Activated CD8-positive, alpha-beta memory T cell treated with anti-CD3 and anti-CD28 coated beads for 36 hours (primary cell): ENCODE measurements around the gene TRIM37. TPM values are rescaled to one million over a fixed set of nuclear protein-coding genes. Genes with fewer than 3 reads are reported as not detected.

Experiments used
- CTCF ChIA-PET: fragments of 350-600 bp; sonication (Branson Sonifier 250); formaldehyde crosslinking; loops from one replicate; lab custom pipeline; 2021; ENCODE audit warnings: antibody characterized with exemption; lab: Charles Lee
- POLR2A ChIA-PET: fragments of 350-600 bp; sonication (Branson Sonifier 250); formaldehyde crosslinking; loops from one replicate; lab custom pipeline; 2021; ENCODE audit warnings: antibody characterized with exemption; lab: Charles Lee
- total RNA-seq, 2 experiments: library from RNA; stranded (reverse); gene quantifications; one replicate each; pipeline ENCODE4 v1.2.3, GENCODE V29; 2021

TRIM37 gene
- total RNA-seq, 2 experiments from 2014 or later: 26.5 to 28.6 TPM

DNA sequence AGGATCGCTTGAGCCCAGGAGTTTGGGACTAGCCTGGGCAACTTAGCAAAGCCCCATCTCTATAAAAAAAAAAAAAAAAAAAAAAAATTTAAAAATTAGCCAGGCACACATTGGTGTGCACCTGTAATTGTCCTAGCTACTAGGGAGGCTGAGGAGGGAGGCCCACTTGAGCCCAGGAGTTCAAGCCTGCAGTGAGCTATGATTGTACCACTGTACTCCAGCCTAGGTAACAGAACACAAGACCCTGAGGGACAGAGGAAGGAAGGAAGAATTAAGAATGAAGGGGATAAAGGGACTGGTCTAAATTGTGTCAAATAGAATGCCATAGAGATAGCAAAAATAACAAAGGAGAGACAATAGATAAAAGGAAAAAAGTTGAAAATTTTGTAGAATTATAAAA is 102.8 kb downstream of the TRIM37 start:
- ChIA-PET POLR2A (no interaction called here), CTCF (interaction anchor here (0.7 to 1.8 kb wide), 5 partner anchors 13 to 483 kb away, joined by 3 to 7 read pairs (median 4); no protein-coding TSS in a partner anchor)

DNA sequence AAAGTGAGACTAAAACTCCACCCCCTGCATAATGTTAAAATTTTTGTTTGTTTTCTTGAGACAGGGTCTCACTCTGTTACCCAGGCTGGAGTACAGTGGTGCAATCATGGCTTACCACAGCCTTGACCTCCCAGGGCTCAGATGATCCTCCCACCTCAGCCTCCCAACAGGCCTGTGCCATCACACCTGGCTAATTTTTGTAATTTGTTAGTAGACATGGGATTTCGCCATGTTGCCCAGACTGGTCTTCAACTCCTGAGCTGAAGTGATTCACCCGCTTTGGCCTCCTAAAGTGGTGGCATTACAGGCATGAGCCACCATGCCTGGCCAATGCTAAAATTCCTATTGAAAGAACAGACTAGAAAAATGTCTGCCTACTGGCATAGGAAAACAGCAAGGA is 103.8 kb downstream of the TRIM37 start:
- ChIA-PET CTCF (interaction anchor here (0.9 kb wide), 1 partner anchor 286 kb away, joined by 3 read pairs; no protein-coding TSS in a partner anchor), POLR2A (no interaction called here)

DNA sequence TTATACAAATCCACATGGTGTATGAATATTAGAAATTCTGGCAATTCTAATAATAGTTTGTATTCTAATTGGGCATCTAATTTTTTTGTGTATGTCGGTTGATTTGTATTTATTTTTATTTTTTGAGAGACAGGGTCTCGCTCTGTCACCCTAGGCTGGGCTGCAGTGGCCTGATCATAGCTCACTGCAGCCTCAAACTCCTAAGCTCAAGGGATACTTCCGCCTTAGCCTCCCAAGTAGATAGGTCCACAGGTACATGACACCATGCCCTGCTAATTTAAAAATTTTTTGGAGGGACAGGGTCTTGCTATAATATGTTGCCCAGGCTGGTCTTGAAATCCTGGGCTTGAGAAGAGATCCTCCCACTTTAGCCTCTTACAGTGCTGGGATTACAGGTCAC is 104.6 kb downstream of the TRIM37 start:
- ChIA-PET POLR2A (no interaction called here), CTCF (interaction anchor here (0.6 to 0.9 kb wide), 2 partner anchors 216 to 286 kb away, joined by 3 read pairs; no protein-coding TSS in a partner anchor)

DNA sequence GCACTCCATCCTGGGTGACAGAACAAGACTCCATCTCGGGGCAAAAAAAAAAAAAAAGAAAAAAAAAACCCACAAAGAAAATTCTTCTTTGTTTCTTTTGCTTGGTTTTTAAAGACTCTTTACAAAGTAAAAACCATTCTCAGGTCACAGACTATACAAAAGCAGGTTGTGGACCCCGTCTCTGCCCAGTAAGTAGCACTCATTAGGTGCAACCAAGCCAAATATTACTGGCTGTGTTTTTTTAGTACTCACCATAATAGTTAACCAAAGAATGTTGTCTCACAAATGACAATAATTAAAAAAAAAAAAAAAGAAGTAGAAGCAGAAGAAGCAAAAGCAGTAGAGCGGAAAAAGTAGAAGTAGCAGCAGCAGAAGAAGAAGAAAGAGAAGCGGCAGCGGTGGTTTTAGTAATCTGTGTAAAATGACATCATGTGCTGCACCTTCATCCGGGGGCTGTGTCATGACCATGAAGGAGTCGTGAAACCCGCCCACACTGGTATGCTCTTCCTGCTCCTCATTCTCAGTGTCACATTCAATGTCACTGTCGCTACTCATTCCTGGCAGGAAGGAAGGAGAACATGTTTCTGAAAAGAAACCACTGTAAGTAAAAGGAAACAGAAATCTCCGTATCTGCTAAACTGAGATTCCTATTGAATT is 105.4 kb downstream of the TRIM37 start:
- CTCF ChIA-PET: no interaction called here
- POLR2A ChIA-PET: no interaction called here

DNA sequence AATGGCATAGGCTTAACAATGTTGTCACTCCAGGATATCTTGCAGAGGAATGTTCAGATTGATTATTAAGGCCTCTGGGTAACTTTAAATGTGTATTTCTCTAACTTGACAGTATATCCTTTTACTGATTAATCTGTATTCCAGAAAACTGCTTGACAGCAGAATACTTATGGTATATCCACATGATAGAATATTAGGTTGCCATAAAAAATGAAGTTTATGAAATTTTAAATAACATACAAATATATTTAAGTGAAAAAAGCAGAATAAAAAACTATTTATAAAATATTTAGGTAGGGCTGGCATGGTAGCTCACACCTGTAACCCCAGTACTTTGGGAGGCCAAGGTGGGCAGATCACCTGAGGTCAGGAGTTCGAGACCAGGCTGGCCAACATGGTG is 106.7 kb downstream of the TRIM37 start:
- POLR2A ChIA-PET: no interaction called here

DNA sequence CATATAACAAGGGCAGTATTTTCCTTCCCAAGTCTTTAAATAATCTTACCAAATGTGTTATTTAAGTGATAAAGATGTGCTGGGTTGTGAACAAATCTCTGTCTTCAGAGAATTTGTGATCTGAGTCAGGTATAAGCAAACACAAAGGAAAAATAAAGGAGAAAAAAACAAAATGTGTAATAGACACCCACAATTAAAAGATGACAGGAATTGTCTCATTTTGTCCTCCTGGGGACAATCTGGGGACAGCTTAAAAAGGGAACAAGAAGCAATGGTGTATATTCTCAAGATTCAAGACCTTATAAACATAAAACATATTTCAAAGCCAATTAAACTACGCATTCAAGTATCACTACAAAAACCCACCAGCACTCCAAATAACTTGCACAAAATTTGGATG is 107.2 kb downstream of the TRIM37 start:
- CTCF ChIA-PET: no interaction called here

More for the DNA sequence above, 106.7 kb downstream of the TRIM37 start:
- CTCF ChIA-PET: no interaction called here

DNA sequence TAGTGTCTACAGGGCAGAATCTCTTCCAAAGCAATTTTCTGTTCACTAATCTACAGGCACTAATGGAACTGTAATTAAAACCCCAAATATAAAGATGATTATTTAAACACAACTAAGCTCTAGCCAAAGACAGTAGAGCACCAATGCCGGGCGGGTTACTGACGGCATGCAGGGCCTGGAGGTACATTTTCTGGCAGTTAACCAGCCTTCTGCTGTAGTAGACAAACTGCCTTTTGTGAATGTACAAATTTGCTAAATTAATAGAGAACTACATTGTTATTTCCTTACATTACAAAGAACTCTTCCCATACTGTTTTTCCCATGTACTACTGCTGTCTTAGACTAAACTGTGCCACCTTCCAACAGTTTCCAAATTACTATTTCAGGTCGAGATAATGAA is 107.8 kb downstream of the TRIM37 start:
- ChIA-PET CTCF (no interaction called here), POLR2A (no interaction called here)

More for the DNA sequence above, 107.2 kb downstream of the TRIM37 start:
- POLR2A ChIA-PET: no interaction called here

DNA sequence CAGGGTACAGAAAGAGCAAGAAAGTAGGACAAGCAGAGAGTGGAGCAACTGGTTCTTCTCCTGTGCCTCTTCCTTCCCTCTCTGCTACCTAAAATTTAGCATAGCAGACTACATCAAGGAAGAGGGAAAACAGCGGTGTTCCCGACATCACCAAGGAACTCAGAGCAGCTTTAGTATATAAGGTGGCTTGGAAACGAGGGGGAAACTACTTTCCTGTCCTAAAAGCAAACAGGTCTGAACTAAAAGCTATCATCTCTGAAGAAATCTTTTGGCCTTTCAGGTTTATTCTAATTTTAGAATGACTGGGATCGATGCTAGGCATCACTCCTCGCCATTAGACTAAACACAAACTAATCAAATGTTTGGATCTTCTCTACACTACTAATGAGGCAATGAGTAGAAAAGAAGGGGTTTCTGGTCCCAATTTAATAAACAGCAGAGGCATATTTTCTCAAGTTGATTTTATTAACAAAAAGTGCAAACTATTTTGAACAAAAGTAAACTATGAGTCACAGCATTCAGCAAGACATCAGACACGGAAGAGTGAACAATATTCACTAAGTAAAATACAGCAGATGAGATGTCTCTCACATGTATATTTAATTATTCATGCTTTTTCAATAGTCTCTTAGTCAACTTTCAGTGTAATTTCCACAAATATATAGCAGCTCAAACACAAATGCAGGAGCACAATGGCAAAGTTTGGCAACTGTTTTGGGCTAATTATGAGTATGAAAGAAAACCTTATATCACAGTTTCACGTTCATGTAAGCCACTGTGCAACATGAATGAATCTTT is 108.7 kb downstream of the TRIM37 start:
- ChIA-PET POLR2A (no interaction called here), CTCF (no interaction called here)

DNA sequence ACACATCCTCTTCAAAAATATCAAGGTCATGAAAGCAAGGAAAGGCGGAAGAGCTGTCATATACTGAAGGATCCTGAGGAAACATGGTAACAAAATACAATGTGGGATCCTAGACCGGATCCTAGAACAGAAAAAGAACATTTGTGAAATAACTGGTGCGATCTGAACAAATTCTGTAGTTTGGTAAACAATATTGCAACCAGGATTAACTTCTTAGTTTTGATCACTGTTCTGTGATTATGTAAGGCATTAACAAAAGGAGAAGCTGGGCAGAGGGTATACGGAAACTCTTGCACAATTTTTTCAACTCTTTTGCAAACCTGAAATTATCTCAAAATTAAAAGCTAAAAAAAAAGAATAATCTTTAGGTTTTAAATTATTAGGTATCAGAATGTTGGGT is 109.7 kb downstream of the TRIM37 start:
- CTCF ChIA-PET: no interaction called here
- POLR2A ChIA-PET: no interaction called here

DNA sequence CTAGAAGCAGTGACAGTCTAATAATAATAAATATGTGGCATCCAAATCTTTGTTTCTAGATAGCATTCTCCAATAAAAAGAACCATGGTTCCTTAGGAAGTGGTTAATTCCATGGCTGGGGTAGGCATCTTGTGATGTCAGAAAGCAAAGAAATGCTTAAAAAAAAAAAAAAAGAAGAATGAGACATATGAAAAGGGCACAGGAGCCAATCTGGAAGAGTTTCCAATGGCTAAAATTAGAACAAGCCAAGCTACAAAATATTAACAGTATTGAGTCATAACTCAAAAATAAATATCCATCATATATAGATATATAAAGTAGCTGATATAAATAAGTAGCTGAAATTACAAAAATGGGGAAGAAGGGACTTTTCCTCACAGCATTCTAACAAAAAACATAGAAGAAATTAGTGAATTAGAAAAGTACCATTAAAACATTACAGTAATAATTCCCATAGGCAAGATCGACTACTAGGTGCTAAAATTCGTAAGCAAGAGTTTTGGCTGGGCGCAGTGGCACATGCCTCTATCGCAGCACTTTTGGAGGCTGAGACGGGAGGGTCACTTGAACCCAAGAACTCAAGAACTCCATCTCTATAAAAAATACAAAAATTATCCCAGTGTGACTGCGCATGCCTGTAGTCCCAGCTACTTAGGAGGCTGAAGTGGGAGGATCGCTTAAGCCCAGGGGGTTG is 111.3 kb downstream of the TRIM37 start:
- CTCF ChIA-PET: no interaction called here

DNA sequence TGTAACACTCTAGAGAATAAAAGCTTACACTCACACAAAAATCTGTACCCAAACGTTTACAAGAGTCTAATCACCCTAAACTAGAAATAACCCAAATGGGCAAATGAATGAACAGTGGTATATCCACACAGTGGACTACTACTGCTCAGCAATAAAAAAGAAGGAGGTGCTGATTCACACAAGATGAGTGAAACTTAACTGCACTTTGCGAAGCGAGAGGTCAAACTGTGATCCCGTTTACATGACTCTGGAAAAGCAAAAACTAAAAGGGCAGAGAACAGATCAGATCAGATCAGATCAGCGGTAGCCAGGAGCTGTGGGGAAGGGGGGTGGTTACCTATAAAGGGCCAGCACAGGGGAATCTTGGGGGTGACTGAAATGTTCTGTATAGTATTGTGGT is 113.4 kb downstream of the TRIM37 start:
- CTCF ChIA-PET: no interaction called here
- POLR2A ChIA-PET: no interaction called here

More for the DNA sequence above, 111.3 kb downstream of the TRIM37 start:
- POLR2A ChIA-PET: interaction anchor here (0.6 kb wide), 1 partner anchor 278 kb away, joined by 4 read pairs; no protein-coding TSS in a partner anchor

DNA sequence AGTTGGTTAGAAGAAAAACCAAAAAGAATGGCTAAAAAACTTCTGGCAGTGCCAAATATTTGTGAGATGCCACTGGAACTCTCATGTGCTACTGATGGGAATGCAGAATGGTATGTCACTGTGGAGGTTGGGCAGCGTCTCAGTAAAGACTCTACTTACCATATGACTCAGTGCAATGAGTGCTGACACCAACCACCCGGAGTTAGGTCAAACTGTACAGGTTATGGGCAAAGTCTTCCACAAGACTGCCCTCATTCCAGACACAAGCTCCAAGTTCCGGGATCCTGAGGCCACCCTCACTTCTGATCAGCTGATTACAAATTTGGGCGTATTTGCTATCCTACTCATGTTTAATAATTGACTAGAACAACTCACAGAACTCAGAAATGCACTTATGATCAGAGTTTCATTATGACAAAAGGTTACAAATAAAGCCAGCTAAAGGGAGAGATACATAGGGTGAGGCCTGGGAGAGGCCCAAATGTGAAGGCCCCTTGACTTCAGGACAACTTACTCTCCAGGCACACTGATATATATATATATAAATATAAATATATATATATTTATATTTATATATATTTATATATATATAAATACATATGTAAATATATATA is 114.9 kb downstream of the TRIM37 start:
- CTCF ChIA-PET: interaction anchor here (1.1 to 2.0 kb wide), 2 partner anchors 12 to 13 kb away, joined by 4 to 5 read pairs; no protein-coding TSS in a partner anchor
- POLR2A ChIA-PET: interaction anchor here (0.6 to 1.2 kb wide), 2 partner anchors 361 to 836 kb away, joined by 3 to 4 read pairs; no protein-coding TSS in a partner anchor

DNA sequence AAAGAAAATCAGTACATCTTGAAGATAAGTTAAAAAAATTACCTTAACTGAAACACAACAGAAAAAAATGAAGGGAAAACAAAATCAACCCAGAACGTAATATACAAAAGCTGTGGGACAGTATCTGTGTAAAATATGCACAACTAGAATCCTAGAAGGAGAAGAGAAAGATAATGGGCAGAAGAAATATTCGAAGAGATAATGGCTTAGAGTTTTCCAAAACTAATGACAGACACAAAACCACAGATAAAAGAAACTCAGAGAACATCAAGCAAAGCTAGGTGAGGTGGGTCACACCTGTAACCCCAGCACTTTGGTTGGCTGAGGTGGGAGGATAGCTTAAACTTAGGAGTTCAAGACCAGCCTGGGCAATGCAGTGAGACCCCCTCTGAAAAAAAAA is 117.1 kb downstream of the TRIM37 start:
- CTCF ChIA-PET: no interaction called here

DNA sequence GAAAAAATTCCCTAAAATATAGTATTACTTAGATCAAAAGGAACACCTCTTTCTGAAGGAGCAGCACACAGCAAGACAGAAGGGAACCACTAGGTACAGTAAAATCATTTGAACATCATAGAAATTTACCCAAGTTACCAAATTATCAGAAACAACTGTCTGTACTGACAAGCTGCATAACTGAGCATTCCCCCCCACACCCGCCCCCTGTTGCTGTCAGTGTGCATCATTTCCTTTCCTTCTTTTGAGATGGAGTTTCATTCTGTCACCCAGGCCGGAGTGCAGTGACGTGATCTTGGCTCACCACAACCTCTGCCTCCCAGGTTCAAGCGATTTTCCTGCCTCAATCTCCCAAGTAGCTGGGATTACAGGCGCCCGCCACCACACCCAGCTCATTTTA is 120.7 kb downstream of the TRIM37 start:
- POLR2A ChIA-PET: no interaction called here
- CTCF ChIA-PET: no interaction called here

More for the DNA sequence above, 117.1 kb downstream of the TRIM37 start:
- POLR2A ChIA-PET: no interaction called here

DNA sequence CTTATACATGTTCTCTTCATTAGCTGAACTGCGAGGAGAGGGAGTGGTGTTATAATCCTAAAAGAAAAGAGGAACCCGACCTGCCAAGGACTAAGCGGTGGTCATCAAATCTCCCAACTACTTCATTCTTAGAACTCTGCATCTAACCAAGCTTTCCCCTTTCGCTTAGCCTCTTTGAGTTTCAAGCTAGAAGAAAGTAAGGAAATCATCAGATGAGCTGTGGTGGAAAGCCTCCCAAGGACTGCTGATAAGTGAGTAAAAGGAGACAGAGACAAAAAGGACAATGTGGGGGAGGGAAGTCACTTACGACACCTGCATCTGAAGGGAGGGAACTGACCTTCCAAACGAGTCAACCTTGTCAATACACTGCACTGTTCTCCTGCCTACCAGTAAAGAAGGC is 121.3 kb downstream of the TRIM37 start:
- CTCF ChIA-PET: no interaction called here
- POLR2A ChIA-PET: interaction anchor here (0.5 kb wide), 1 partner anchor 398 kb away, joined by 3 read pairs; no protein-coding TSS in a partner anchor

DNA sequence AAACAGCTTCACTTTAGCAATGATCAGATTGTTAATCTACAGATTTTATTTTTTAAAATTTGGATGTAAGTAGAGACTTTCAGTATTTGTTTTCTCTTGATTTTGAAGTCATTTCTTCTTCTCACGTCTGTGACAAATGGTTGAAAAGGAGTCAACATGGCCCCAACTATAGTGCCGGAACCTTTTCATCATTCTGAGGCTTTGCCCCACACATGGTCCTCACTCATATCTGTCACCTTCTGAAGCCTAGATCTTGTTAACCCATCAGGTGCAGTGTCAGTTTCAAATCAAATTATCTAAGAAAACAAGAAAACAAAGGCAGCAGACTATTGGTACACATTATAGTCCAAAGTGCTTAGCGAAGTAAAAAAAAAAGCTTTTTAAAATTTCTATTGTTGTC is 124.1 kb downstream of the TRIM37 start:
- CTCF ChIA-PET: no interaction called here
- POLR2A ChIA-PET: no interaction called here

DNA sequence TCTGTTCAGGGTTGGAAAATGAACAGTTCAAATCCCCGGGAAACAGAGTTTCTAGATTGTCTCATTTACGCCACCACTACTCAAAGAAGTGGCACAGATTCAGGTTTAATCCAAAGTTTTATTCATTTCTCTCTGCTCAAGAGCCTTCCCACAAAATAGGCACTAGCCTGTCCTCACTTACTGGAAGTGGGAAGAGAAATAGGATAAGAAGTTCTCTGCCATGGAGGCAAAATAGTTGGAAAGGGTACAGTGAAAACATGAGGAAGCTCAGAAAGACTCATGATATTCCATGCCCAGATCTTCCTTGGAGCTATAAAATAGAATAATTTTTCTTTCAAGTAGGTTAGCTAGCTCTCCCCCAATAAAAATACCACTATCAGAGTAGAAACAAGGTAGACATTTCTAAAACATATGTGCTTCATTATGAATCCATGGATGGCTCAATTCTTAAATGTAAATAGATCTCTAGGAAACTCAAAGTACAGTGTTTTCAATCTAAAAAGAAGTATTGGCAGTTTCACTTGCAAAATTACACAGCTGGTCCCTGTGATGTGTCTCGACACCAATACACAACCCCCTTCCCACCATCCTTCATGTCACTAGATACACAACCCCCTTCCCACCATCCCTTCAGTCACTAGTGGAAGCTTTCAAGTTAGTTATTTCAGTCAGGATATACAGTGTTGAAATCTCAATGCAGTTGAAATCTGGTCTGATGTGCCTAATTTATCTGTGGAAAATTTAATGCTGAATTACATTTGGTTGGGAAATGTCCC is 125.8 kb downstream of the TRIM37 start:
- CTCF ChIA-PET: no interaction called here
- POLR2A ChIA-PET: no interaction called here

DNA sequence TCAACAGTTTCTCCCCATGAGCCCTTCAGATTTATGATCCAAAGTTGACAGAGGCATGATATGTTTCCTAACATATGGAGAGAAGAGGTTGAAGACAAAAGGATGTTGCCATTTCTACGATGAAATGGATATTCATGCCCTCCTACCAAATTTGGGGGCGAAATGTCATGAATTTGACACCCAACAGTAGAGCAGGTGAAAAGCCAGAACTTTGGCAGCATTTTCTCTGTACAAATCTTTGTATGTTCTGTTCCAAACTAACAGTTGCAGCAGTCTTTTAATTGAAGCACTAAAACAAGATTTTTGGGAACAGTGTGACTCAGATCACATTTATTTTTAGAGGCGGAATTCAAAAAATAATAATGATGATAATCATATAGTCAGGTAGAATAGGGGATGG is 130.1 kb downstream of the TRIM37 start:
- ChIA-PET POLR2A (no interaction called here), CTCF (no interaction called here)

DNA sequence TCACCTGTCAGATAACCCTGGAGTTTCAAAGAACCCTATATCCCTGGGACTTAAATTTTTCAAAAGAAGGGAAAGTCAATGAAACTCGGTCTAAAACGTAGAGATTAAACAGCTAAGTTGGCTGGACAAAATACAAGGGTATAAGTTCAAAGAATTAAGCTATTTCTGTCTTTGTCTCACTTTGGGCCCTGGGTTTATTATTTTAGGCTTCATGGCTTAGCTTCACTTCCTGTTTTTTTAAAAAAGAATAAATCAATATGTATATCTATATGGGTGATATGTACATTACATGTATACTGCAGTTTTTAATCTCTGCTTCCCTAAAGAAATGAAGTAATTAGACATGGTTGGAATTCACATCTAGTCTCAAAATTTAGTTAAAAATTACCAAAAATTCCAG is 132.3 kb downstream of the TRIM37 start:
- POLR2A ChIA-PET: no interaction called here
- CTCF ChIA-PET: no interaction called here
